ENCODE data around the gene PKMYT1.

The PKMYT1 gene

DNA sequence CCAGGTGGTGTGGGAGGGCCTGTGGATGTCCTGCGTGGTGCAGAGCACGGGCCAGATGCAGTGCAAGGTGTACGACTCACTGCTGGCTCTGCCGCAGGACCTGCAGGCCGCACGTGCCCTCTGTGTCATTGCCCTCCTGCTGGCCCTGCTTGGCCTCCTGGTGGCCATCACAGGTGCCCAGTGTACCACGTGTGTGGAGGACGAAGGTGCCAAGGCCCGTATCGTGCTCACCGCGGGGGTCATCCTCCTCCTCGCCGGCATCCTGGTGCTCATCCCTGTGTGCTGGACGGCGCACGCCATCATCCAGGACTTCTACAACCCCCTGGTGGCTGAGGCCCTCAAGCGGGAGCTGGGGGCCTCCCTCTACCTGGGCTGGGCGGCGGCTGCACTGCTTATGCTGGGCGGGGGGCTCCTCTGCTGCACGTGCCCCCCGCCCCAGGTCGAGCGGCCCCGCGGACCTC, 33.3 kb upstream of the PKMYT1 start:
- ChIA-PET CTCF (no interaction called here), POLR2A (no interaction called here)
- TF ChIP-seq, protein P1, sequence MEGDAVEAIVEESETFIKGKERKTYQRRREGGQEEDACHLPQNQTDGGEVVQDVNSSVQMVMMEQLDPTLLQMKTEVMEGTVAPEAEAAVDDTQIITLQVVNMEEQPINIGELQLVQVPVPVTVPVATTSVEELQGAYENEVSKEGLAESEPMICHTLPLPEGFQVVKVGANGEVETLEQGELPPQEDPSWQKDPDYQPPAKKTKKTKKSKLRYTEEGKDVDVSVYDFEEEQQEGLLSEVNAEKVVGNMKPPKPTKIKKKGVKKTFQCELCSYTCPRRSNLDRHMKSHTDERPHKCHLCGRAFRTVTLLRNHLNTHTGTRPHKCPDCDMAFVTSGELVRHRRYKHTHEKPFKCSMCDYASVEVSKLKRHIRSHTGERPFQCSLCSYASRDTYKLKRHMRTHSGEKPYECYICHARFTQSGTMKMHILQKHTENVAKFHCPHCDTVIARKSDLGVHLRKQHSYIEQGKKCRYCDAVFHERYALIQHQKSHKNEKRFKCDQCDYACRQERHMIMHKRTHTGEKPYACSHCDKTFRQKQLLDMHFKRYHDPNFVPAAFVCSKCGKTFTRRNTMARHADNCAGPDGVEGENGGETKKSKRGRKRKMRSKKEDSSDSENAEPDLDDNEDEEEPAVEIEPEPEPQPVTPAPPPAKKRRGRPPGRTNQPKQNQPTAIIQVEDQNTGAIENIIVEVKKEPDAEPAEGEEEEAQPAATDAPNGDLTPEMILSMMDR (IDR thresholded peaks at IDR 0.05; ENCODE audit: control extremely low read depth, extremely low read depth, low read depth, missing control alignments) = no peak
- no peak for DNase-seq (ENCODE audit: extremely low spot score)

DNA sequence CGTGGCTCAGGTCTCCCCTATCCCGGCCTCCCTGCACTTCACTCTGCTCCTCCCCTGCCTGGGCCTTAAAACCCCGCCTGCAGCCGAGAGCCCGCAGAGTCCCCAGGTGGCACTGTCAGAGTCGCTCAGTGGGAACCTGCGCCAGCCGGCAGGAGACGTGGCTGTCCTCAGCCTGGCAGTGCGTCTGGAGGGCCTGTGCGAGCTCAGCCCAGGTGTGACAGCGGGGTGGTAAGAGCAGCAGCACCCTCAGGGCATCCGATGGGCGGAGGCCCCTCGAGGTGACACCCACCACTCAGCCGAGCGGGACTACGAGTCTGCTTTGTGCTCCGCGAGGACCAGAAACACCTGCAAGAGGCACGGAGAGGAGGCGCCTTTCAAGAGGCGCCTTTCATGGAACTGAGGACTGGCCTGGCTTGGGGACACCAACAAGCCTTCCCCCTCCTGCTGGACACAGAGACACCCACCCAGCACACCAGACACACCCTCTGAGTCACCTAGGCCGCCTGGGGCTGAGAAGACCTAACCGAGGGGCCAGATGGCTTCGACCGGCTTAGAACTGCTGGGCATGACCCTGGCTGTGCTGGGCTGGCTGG, 32.7 kb upstream of the PKMYT1 start, which contains the start of gene CLDN9:
Gene CLDN9 (plus strand): TSS at position 96 of the 593 bp plus-strand sequence. CDS start 440 bp downstream, at position 536.
- TF ChIP-seq, protein P1 (IDR thresholded peaks at IDR 0.05; ENCODE audit: control extremely low read depth, extremely low read depth, low read depth, missing control alignments) = no peak
- POLR2A ChIA-PET = no interaction called here
- CTCF ChIA-PET = interaction anchor here (1.0 to 1.2 kb wide), 2 partner anchors 15 to 117 kb away, joined by 3 to 4 read pairs; no protein-coding TSS in a partner anchor
- no peak for DNase-seq (ENCODE audit: extremely low spot score)

DNA sequence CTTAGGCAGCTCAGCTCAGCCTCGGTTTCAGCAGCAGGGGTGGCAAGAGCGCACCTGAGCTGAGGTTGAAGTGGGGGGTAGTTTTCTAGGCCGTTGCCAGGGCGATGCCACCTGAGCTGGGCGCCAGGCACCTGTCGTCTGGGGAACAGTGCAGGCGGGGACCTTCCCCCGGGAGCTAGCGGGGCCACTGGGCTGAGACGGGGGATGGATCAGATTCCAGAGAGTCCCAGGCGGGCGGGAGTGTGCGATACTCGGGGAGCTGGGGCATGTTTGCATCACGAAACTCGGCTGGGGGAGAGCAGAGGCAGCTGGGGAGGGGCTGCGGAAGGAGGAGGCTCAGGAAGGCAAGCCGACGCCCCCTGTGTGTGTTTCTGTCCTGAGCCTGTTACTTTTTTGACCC, 32.0 kb upstream of the PKMYT1 start:
- POLR2A ChIA-PET = interaction anchor here (0.7 kb wide), 1 partner anchor 851 kb away, joined by 8 read pairs; no protein-coding TSS in a partner anchor
- DNase-seq (ENCODE audit: extremely low spot score) = no peak

DNA sequence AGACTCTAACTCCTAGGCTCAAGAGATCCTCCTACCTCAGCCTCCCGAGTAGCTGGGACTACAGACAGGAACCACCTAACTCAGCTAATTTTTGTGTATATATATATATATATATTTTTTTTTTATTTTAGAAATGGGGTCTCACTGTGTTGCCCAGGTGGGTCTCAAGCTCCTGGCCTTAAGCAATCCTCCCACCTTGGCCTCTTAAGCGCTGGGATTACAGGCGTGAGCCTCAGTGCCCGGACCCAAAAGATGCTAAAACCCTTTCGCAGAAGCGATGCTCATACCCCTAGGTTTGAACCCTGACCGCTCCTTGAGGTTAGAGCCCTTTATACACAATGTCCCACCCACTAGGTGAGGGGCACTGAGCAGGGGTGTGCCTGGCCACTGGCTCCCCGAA, 30.3 kb upstream of the PKMYT1 start:
- ChIA-PET POLR2A (interaction anchor here (0.6 kb wide), 1 partner anchor 13 kb away, joined by 3 read pairs; the partner anchor contains the start of genes HCFC1R1 and THOC6), CTCF (interaction anchor here (1.2 to 11.8 kb wide), 3 partner anchors 15 to 26 kb away, joined by 3 to 231 read pairs (median 3); partner anchors contain the start of genes CLDN6, HCFC1R1, THOC6 and TNFRSF12A)
- TF ChIP-seq, protein P1 (IDR thresholded peaks at IDR 0.05; ENCODE audit: control extremely low read depth, extremely low read depth, low read depth, missing control alignments) = no peak
- no peak for DNase-seq (ENCODE audit: extremely low spot score)

More for the DNA sequence above, 32.0 kb upstream of the PKMYT1 start:
- CTCF ChIA-PET = interaction anchor here (0.7 to 1.2 kb wide), 3 partner anchors 16 to 117 kb away, joined by 3 to 4 read pairs (median 3); no protein-coding TSS in a partner anchor
- TF ChIP-seq, protein P1 (IDR thresholded peaks at IDR 0.05; ENCODE audit: control extremely low read depth, extremely low read depth, low read depth, missing control alignments) = no peak

DNA sequence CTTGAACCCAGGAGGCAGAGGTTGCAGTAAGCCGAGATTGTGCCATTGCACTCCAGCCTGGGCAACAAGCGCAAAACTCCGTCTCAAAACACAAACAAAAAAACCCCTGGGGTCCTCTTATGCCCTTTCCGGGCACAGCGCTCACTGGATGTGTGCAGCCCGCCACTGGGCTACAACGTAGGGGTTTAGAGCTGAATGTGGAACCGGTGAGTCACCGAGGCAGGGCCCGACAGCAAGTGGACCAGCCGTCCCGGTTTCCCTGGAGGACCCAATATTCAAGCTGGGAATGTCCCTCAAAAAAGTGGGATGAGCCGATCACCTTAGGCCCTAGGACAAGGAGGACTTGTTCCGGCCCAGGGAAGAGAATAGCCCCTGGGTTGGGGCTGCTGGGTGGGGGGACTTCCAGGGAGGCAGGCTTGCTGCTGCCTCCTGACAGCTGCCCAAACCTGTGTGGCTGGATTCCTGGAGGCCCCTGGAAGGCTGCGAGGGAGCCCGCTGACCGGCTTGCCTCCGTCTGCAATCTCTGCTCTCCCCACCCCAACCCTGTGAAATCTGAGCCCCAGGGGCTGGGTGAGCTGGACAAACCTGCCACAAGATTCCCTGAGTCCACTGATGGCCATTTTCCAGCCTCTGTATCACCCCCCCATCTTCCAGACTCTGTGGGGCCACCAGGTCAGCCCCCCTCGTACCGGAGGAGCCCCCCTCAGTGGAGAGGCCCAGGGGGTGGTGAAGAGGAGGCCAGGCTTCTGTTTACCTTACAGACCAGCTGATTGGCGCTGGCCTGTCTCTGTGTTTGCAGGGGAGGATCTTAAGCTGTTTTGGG, 29.5 kb upstream of the PKMYT1 start:
- no peak for DNase-seq (ENCODE audit: extremely low spot score)
- TF ChIP-seq, protein P1 (IDR thresholded peaks at IDR 0.05; ENCODE audit: control extremely low read depth, extremely low read depth, low read depth, missing control alignments) = no peak
- POLR2A ChIA-PET = interaction anchor here (0.6 kb wide), 2 partner anchors 14 to 15 kb away, joined by 3 read pairs; partner anchors contain the start of genes HCFC1R1 and THOC6
- CTCF ChIA-PET = interaction anchor here (1.2 to 11.8 kb wide), 2 partner anchors 16 to 25 kb away, joined by 3 to 231 read pairs; partner anchors contain the start of genes CLDN6, HCFC1R1, THOC6 and TNFRSF12A

DNA sequence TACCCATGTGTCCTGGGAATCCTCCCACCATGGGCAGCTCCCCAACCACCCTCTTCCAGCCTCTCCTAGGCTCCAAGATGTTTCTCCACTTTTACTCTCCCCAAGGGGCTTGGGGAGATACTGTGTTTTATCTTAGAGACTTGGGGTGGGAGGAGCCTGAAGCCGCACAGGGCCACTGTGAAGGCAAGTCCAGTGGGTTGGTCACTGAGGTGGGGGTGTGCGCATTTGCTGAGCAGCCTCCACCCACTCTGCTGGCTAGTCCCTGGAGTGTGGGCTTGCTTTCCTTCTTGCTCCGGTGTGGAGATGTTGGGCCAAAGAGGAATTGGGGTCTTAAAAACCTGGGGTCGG, 28.4 kb upstream of the PKMYT1 start:
- CTCF ChIA-PET = interaction anchor here (1.2 to 11.8 kb wide), 2 partner anchors 17 to 31 kb away, joined by 3 to 231 read pairs; partner anchors contain the start of genes CLDN6, HCFC1R1, THOC6 and TNFRSF12A
- no peak for DNase-seq (ENCODE audit: extremely low spot score)
- POLR2A ChIA-PET = no interaction called here
- TF ChIP-seq, protein P1 (IDR thresholded peaks at IDR 0.05; ENCODE audit: control extremely low read depth, extremely low read depth, low read depth, missing control alignments) = no peak
